Panc1 (cell line): ENCODE measurements around the gene LRRC56. TPM values are rescaled to one million over a fixed set of nuclear protein-coding genes. Genes with fewer than 3 reads are reported as not detected.

Experiments
- ATAC-seq: fragments of 200-7000 bp; cut with Tn5 transposase; 2 replicates; pipeline ENCODE4 v1.9.1; 2020; ENCODE audit warnings: mild to moderate bottlenecking, moderate library complexity
- BruUV-seq: library from RNA; stranded (reverse); fragments of 400-500 nt; replicated peaks from 2 replicates; lab custom pipeline; 2021; lab: Mats Ljungman, UMichigan
- CTCF ChIA-PET: fragments of 300-600 bp; sonication (Branson Sonifier 250); formaldehyde crosslinking; loops from one replicate; lab custom pipeline; 2022; ENCODE audit warnings: antibody characterized with exemption; lab: Charles Lee
- POLR2A ChIA-PET: fragments of 300-600 bp; sonication (Branson Sonifier 250); formaldehyde crosslinking; loops from one replicate; lab custom pipeline; 2022; ENCODE audit warnings: antibody characterized with exemption; lab: Charles Lee
- DNase-seq: peaks from one replicate; pipeline ENCODE4 v3.0.0-alpha.2; 2010; ENCODE audit warnings: low read depth, low spot score
- H3K27ac ChIP-seq: 2 replicates; pipeline ENCODE4 v1.5.1; 2011; ENCODE audit warnings: mild to moderate bottlenecking, low read length, inconsistent platforms
- H3K27me3 ChIP-seq: fragments of 200-500 bp; sonication (Bioruptor generic); 2 replicates; pipeline ENCODE4 v1.6.0; 2014; ENCODE audit warnings: low read length, inconsistent platforms; ENCODE audit not compliant: control insufficient read depth, insufficient read depth
- H3K36me3 ChIP-seq: fragments of 200-500 bp; sonication (Bioruptor generic); 2 replicates; pipeline ENCODE4 v1.5.1; 2014; ENCODE audit warnings: inconsistent platforms, mild to moderate bottlenecking, low read length, moderate library complexity; ENCODE audit not compliant: control insufficient read depth, insufficient read depth
- H3K4me1 ChIP-seq: 2 replicates; pipeline ENCODE4 v1.5.1; 2011; ENCODE audit warnings: inconsistent platforms, mild to moderate bottlenecking, low read length, moderate library complexity; ENCODE audit not compliant: control insufficient read depth, insufficient read depth
- H3K4me3 ChIP-seq, 2 experiments: 2 replicates each; pipeline ENCODE4 v1.5.1; 2011 to 2012; ENCODE audit warnings: low read depth in 2 of 2, low read length in 2 of 2, mild to moderate bottlenecking in 2 of 2, inconsistent platforms in 1 of 2, moderate library complexity in 1 of 2
- H3K9me3 ChIP-seq: fragments of 200-500 bp; sonication (Bioruptor generic); 2 replicates; pipeline ENCODE4 v1.5.1; 2014; ENCODE audit warnings: low read depth, mild to moderate bottlenecking, inconsistent platforms, low read length, moderate library complexity; ENCODE audit not compliant: control insufficient read depth, insufficient read depth
- CTCF ChIP-seq: fragments of 450-650 bp; IDR thresholded peaks from 2 replicates; pipeline ENCODE4 v1.5.1; 2017; ENCODE audit warnings: mild to moderate bottlenecking
- POLR2AphosphoS5 ChIP-seq: IDR thresholded peaks from 2 replicates; pipeline ENCODE4 v1.6.1; 2012; ENCODE audit warnings: mild to moderate bottlenecking, low read depth, low read length, moderate library complexity
- SIN3A ChIP-seq: IDR thresholded peaks from 2 replicates; pipeline ENCODE4 v1.6.1; 2012; ENCODE audit warnings: low read depth, mild to moderate bottlenecking, low read length, moderate library complexity, borderline replicate concordance; ENCODE audit not compliant: insufficient read depth
- TCF7L2 ChIP-seq: IDR thresholded peaks from 2 replicates; pipeline ENCODE4 v1.6.1; 2011; ENCODE audit warnings: mild to moderate bottlenecking, low read depth, low read length, inconsistent platforms
- in situ Hi-C: cut with HindIII; loops from 2 replicates; pipeline ENCODE4 v1.10.0; 2016; ENCODE audit warnings: low sequenced_read_pairs, low pct_unique_long_range_greater_than_20kb
- intact Hi-C: fragments of 100-400 bp; cut with micrococcal nuclease; formaldehyde crosslinking; loops from one replicate; pipeline ENCODE4 v1.10.0; 2022; ENCODE audit not compliant: unreplicated experiment
- total RNA-seq: library from RNA; stranded (reverse); gene quantifications from one replicate; pipeline ENCODE4 v1.2.1, GENCODE V29; 2021; ENCODE audit not compliant: unreplicated experiment
- TF ChIP-seq, protein P1 (sequence below), 2 experiments: IDR thresholded peaks; 2 replicates each; pipeline ENCODE4 v1.6.1; 2011 to 2012; ENCODE audit warnings: low read depth in 2 of 2, control low read depth in 1 of 2, low read length in 1 of 2, mild to moderate bottlenecking in 1 of 2, moderate library complexity in 1 of 2; ENCODE audit not compliant: insufficient read depth in 1 of 2

LRRC56 gene
- total RNA-seq, 1 experiment from 2014 or later, result 9.8 TPM

DNA sequence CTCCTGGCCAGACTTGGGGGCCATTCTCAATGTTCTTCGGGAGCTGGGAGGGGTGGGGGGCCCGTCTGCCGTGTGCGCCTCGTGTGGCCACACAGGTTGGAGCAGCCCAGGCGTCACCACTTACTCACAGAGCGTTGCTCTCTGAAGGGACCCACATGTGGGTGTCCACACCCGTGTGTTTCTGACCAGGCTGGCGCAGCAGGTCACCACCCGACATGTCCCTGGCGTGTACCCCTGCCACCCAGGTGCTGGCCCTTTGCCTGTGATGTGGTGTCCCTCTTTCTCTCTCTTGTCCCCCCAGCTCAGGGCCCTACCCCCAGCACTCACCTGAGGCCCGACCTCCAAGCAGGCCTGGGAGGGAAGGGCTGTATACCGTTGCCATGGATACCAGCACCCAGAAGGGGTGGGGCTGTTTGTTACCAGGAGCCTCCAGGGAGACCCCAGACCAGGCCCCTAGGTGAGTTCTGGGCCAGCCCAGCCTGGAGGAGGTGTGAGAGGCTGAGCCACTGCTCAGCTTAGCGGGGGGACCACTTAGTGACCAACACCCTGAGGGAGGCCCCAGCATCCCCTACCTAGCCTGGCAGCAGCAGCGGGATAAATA is 21.8 kb downstream of the LRRC56 start:
- no peaks in the 10 kb centered on the region for H3K27me3 ChIP-seq
- H3K27ac ChIP-seq, result no peak overlapping the region
- TF ChIP-seq CTCF, result no peak
- TF ChIP-seq SIN3A, result no peak
- no peak for TF ChIP-seq TCF7L2
- TF ChIP-seq, protein P1, sequence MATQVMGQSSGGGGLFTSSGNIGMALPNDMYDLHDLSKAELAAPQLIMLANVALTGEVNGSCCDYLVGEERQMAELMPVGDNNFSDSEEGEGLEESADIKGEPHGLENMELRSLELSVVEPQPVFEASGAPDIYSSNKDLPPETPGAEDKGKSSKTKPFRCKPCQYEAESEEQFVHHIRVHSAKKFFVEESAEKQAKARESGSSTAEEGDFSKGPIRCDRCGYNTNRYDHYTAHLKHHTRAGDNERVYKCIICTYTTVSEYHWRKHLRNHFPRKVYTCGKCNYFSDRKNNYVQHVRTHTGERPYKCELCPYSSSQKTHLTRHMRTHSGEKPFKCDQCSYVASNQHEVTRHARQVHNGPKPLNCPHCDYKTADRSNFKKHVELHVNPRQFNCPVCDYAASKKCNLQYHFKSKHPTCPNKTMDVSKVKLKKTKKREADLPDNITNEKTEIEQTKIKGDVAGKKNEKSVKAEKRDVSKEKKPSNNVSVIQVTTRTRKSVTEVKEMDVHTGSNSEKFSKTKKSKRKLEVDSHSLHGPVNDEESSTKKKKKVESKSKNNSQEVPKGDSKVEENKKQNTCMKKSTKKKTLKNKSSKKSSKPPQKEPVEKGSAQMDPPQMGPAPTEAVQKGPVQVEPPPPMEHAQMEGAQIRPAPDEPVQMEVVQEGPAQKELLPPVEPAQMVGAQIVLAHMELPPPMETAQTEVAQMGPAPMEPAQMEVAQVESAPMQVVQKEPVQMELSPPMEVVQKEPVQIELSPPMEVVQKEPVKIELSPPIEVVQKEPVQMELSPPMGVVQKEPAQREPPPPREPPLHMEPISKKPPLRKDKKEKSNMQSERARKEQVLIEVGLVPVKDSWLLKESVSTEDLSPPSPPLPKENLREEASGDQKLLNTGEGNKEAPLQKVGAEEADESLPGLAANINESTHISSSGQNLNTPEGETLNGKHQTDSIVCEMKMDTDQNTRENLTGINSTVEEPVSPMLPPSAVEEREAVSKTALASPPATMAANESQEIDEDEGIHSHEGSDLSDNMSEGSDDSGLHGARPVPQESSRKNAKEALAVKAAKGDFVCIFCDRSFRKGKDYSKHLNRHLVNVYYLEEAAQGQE (IDR thresholded peaks at IDR 0.05; ENCODE audit: insufficient read depth in 1 of 2, low read depth in 2 of 2, low read length in 1 of 2), result no peak
- TF ChIP-seq POLR2AphosphoS5, result no peak
- ChIA-PET POLR2A (interaction anchor here (0.6 kb wide), 1 partner anchor 23 kb away, joined by 11 read pairs; no protein-coding TSS in a partner anchor), CTCF (no interaction called here)
- in situ Hi-C loops (no loop called here), intact Hi-C loops (loop anchor here (10.0 kb wide), 1 partner anchor 166 kb away; no protein-coding TSS in a partner anchor)
- H3K4me3 ChIP-seq, result no peak overlapping the region
- H3K4me1 ChIP-seq, result peaks cover 30% of the 10 kb centered on the region
- ATAC-seq (no peak), DNase-seq (no peak)
- BruUV-seq, result no TSS peak
- no peaks in the 10 kb centered on the region for H3K9me3 ChIP-seq
- H3K36me3 ChIP-seq, result no peaks in the 10 kb centered on the region

DNA sequence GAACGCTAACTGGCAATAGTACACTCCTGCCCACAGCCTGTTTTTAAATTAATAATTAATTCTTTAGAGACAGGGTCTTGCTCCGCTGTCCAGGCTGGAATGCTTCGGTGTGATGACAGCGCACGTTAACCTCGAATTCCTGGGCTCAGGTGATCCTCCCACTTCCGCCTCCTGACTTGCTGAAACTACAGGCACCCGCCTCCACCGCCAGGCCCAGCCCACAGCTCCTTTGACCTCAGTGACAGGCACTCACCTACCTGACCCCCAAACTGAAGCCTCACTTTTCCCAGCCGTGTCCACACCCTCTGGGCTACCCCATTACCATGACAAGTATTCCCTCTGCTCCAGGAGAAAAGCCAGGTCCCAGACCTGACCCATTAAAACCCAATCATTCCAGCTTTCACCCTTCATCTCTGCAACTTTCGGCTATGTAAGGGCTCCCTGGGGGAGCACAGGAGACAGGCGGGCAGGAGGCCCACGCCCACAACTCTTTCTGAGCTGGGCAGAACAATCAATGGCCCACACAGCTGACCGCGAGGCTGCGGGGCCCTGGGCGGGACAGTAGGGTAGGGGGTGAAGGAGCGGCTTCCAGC is 22.5 kb downstream of the LRRC56 start:
- intact Hi-C loops (loop anchor here (10.0 kb wide), 1 partner anchor 165 kb away; no protein-coding TSS in a partner anchor), in situ Hi-C loops (no loop called here)
- CTCF ChIA-PET, result interaction anchor here (0.6 to 0.7 kb wide), 2 partner anchors 136 to 164 kb away, joined by 3 to 8 read pairs; partner anchors contain the start of gene TMEM80
- POLR2A ChIA-PET, result interaction anchor here (0.6 kb wide), 1 partner anchor 24 kb away, joined by 11 read pairs; no protein-coding TSS in a partner anchor
- TF ChIP-seq CTCF, result no peak
- no peak for TF ChIP-seq TCF7L2
- TF ChIP-seq, protein P1 (IDR thresholded peaks at IDR 0.05; ENCODE audit: insufficient read depth in 1 of 2, low read depth in 2 of 2, low read length in 1 of 2), result no peak
- BruUV-seq, result no TSS peak
- peak overlapping the region; percentile 72 to 91 for H3K4me3 ChIP-seq
- peaks cover 24% of the 10 kb centered on the region for H3K4me1 ChIP-seq
- ATAC-seq, result no peak
- peak overlapping the region; percentile 88 for H3K27ac ChIP-seq
- H3K36me3 ChIP-seq, result no peaks in the 10 kb centered on the region
- H3K27me3 ChIP-seq, result no peaks in the 10 kb centered on the region
- DNase-seq, result no peak
- H3K9me3 ChIP-seq, result no peaks in the 10 kb centered on the region
